SIG-M5 treated with dmso at 0.1 percent for 504 hours (cell line): Measurements from ENCODE around the gene HOXC6.
"Not testable (repeated sequence)": the region's sequence is repeated elsewhere in the genome, so short reads cannot be mapped to it uniquely, and the experiment has no call there.

ENCODE experiments used
- DNase-seq: peaks from one replicate; lab custom pipeline; 2025; ENCODE audit not compliant: unreplicated experiment; lab: John Stamatoyannopoulos, UW

Gene HOXC6

DNA sequence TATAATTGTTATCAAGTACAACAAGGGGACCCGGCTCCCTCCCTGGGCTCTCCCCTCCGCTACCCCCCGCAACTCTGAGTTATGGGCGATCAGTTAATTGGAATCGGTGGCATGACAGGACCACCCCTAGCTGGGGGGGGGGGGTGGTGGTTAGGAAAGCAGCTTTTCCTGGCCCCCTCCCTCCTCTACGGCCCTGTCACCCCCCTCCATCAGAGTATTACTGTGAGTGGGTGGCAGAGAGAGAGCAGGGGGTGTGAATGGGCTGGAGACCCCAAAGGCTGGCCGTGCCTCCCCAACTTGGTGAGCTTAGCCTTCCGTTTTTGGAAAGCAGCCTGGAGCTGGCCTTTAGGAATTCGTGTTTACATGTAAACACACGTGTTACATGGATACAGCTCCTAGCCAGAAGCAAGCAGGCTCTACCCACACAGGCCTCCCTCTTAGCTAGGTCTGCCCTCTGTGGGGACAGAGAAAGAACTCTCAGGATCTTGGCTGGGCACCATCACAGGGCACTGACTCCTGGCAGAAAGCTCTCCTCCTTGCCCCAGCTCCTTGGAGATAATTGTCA lies 24.3 kb downstream of the HOXC6 start:
- DNase-seq, result no peak

DNA sequence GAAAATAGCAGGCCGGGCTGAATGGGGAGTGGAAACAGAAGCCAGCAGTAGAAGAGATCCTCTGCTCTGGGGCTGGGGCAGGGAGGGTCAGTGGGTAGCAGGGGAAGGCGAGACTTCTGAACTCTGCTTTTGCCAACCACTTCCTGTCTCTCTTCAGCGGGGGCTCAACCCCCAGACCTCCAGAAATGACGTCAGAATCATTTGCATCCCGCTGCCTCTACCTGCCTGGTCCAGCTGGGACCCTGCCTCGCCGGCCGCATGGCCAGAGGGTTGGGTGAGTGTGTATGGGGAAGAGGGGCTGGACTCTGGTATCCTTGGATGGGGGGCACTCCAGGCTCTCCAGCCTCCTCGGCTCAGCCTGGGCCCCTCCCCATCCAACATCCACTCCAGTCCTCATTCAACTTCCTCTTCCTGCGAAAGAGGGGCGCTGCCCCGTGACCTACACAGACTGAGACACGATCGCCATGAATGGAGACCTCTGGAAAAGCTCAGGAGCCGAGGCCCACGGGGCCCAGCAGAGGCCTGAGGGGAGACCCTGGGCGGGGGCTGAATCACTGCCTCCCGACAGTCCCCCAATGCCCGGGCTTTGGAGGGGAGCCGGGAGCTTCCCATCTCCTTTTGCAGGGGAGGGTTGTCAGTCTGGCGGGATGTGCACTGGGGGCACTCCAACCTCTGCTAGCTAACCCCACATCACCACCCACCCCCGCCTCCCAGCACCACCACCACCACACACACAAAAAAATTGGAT lies 24.9 kb downstream of the HOXC6 start:
- DNase-seq, result peak; percentile 16

DNA sequence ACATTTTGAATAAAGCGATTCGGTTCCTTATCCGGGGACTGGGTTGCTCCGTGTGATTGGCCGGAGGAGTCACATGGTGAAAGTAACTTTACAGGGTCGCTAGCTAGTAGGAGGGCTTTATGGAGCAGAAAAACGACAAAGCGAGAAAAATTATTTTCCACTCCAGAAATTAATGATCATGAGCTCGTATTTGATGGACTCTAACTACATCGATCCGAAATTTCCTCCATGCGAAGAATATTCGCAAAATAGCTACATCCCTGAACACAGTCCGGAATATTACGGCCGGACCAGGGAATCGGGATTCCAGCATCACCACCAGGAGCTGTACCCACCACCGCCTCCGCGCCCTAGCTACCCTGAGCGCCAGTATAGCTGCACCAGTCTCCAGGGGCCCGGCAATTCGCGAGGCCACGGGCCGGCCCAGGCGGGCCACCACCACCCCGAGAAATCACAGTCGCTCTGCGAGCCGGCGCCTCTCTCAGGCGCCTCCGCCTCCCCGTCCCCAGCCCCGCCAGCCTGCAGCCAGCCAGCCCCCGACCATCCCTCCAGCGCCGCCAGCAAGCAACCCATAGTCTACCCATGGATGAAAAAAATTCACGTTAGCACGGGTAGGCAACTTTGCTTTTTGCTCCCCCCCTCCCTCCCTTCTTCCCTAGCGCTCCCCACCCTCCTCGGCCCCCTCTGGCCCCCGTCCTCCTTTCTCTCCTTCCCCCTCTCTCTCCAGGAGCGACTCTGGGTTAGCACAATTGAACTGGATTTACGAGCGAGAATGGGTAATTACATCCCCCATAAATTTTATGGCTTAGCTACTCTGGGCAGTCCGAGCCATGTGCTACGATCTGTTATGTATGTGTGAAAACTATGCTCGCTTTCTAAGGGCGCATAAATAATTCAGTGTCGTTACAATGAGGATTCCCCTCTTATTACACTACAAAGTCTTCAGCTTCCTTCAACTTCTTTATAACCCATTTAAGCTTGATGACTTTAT lies 25.8 kb downstream of the HOXC6 start, which contains the start of gene HOXC4:
HOXC4 (plus strand) TSS at position 85 of the 991 bp plus-strand sequence; CDS start at position 173, 88 bp downstream.
- no peak for DNase-seq

DNA sequence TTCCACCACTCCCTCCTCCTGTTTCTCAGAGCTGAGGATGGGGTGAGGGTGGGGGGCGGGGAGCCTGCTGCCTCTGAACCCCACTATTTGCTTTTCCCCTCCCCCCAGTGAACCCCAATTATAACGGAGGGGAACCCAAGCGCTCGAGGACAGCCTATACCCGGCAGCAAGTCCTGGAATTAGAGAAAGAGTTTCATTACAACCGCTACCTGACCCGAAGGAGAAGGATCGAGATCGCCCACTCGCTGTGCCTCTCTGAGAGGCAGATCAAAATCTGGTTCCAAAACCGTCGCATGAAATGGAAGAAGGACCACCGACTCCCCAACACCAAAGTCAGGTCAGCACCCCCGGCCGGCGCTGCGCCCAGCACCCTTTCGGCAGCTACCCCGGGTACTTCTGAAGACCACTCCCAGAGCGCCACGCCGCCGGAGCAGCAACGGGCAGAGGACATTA lies 26.5 kb downstream of the HOXC6 start:
- no peak for DNase-seq

DNA sequence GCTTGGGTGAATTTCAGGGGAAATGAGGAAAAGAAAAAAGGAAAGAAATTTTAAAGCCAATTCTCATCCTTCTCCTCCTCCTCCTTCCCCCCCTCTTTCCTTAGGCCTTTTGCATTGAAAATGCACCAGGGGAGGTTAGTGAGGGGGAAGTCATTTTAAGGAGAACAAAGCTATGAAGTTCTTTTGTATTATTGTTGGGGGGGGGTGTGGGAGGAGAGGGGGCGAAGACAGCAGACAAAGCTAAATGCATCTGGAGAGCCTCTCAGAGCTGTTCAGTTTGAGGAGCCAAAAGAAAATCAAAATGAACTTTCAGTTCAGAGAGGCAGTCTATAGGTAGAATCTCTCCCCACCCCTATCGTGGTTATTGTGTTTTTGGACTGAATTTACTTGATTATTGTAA lies 27.3 kb downstream of the HOXC6 start:
- no peak for DNase-seq

DNA sequence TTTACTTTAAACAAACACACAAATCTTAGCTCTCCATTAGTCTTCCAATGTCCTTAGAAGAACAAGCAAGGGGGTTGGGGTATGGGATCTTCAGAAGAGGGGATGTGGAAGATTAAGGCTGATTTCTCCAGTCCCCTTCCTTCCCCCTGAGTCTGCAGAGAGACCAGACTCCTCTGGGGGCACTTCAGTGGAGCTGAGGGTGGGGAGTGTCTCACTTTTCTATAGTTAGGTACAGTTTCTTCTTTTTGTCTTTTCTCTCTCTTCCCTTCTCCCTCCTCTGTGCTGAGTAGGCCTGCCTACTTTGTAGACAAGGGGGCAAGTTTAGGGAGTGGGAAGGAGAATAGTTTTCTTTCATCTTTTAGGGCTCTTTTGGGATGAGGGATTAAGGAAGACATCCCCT lies 27.9 kb downstream of the HOXC6 start:
- no peak for DNase-seq

DNA sequence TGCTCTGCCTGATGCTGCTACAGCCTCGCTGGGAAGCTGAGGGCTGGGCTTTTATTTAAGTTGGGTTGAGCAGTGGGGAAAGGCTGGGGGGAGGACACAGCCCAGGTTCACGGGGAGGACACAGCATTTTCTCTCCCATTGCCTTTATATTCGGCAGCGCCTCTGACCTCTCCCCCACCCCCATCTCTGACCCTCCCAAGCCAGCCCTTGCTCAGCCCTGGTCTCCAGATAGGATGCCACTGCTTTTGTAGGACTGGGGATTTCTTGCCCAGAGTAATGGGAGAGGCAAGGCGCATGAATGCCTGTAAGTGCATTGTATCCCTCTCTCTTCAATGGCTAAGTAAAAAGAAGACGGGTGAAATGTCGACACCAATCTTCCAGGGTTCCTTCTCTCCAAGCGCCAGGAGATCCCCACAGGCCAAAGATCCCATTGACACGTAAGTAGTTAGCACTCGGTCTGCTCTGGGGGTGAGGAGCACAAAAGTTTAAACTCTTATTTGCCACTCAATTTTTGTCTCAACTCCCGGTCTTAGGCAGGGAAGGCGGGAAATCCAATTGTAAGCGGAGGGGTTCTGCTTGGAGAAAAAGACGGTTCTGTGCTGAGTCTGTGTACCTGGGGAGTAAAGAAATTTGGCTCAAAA lies 30.0 kb downstream of the HOXC6 start:
- DNase-seq, result no peak

DNA sequence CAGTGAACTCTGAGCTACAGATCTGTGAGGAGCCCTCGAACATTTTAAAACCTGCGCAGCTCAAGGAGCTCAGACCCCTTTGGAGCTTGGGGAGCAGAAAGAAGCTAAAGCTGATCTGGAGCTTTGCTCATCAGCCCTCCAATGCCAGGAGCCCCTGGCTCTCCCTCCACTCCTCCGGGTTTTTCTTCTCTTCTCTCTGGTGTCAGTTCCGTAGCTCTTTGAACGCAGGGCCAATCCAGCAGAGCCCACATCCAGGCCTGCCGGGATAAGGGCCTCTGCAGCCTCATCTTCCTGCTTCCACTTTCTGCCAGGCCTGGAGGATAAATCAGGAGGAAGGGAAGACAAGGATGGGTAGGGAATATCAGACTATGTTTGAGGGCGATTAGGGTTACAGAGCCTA lies 31.4 kb downstream of the HOXC6 start:
- DNase-seq, result no peak

DNA sequence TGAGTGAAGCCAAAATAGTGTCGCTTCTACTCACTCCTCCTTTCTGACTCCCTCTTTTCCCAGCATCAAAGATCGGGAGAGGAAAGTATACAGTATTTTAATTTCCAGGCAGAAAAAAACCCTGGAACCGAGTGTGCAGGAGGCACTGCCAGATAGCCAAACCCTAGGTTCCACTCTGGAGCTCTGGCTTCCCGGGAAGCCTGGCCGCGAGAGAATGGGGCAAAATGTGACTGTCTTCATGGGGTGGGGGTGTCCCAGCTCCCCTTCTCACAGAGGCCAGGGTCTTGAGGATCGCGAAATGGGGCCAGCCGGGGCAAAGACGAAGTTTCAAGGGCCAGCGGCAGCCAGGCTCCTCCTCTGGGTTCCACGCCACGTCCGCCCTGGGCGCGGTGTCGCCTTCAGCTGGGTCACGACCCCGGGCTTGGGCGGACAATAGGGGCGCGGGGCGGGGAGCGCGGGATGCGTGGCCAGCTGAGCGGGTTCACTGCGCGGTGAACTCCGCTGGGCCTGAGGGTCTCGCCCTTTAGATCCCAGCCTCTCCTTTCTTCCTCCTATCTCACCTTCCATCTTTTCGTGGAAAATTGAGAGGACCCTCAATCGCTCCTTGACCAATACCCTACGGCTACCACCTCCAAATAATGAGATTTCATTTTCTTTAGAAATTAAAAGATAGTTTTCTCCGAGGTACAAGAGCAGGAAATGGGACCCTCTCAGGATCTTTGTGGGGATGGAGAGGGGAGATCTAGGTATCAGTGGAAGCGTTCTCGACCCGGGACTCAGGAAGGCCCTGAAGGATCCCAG lies 32.1 kb downstream of the HOXC6 start:
- DNase-seq, result no peak

DNA sequence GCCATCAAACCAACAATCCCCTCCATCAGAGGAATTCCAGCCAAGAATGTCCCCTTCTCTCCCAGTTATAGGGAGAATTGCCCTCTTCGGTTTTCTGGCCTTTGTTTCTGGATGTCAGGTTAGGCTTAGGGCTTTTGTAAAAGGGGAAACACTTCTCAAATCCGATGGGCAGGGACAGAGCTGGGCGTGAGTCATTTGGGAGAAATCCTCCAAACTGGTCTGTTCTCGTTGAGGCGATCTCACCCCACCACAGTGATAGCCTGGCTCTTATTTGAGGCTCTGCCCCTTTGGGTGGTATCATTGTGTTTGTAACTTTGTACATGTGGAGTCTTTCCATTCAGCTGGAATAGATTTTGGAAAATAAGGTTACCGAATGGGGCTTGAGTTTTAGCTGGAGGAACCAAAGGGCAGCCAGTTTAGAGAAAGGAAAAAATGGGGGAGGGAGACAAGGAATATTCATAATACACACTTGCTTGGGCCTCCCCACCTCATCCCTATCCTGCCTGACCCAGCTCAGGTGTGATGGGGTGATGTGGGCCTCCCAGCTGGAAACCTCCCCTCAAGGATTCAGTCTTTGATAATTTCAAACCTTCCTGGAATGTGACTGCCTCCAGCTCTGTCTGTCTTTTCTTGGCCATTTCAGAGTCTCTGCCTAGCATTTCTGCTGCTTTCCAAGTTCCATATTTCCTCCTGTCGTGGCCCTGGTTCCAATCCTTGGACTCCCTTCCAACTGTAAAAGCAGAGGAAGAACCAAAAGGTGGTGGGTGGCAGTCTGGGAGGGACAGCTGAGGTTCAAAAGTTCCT lies 32.9 kb downstream of the HOXC6 start:
- DNase-seq, result no peak

DNA sequence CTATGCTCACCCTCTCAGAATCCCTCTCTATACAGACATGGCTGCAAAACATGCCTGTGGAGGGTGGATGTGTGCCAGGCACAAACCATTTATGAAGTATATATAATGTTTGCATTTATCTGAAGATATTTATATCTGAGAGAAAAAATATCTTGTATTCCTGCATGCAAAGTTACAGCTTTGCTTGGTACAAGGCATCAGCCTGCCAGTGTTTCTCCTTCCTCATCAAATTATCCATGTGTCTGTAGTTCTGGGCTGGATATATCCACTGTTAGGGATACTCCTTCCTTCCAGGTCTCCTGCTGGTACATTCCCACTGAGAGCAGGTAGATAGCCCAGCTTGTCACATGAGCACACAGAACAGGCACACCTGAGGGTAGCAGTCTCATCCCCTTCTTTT lies 37.4 kb downstream of the HOXC6 start:
- DNase-seq, result no peak

DNA sequence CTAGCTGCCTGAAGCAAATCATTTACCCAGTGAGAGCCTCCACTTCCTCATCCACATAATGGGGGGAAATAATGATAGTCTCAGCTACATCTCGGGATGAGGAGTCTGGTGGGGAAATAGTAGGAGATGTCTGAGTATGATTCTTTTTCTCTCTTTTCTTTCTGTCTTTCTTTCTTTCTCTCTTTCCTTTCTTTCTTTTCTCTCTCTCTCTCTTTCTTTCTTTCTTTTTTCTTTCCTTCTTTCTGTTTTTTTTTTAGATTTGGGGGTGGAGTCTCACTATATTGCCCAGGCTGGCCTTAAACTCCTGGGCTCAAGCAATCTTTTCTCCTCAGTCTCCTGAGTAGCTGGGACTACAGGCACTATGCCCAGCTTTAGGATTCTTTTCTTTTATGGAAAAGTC lies 38.2 kb downstream of the HOXC6 start:
- no peak for DNase-seq

DNA sequence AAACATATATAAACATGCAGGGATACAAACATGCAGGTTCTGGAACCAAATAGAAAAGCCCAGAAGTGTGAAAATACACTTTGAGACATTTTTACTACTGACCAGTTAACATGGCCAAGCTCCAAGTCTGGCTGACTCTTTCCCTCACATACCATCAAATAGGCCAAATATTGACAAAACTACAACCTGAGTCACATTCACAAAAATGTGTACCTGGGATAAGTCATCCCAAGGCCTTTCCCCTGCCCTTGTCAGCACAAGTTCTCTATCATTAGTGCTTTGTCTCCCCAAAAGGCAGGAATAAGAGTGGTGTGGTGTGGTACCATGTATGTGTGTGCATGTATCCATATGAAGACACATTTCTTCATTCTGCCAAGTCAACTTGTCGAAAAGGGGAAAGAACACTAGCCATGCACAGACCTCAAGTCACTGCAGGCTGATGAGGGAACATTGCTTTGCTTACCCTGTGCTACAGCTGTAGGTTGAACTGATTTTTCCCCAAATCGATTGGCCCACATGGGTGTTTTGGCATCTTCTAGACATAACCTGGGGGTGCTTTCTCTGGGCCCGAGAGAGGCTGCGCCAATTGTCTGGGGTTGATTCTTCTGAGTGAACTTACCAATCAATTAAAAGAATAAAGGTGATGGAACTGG lies 40.3 kb downstream of the HOXC6 start:
- no peak for DNase-seq

DNA sequence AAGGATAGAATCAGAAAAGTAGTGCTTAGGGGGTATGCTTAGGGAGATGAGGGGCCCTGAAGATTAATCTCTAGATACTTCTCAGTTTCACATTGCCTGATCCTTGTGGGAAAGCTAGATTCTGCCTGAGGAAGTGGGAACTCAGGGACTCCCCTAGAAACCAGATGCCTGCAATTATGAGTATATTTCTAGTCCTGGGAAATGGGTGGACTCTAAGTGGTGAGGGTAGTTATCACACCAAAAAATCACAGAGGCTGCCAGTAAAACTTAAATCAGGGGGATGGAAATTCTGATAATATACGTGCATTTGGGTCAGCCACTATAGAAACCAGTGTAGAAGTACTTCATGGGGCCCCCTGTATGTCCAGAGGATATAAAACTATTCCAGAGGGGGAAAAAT lies 43.7 kb downstream of the HOXC6 start:
- no peak for DNase-seq

DNA sequence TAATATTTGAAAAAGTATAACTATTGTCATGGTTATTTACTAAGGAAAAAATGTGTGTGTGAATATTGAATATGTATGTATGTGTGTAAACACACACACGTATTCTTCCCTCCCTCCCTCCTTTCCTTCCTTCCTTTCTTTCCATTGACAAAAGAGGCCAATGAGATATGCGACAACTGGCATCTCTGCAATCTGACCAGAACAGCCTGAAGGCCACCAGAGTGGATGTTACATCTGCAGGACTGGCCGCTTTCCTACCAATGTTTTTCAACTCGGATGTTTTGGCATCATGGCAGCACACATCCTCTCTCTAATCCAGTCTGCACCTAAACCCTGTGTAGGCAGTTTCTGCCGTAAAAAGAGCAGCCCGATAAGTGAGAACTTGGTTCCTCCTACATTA lies 46.1 kb downstream of the HOXC6 start:
- no peak for DNase-seq

DNA sequence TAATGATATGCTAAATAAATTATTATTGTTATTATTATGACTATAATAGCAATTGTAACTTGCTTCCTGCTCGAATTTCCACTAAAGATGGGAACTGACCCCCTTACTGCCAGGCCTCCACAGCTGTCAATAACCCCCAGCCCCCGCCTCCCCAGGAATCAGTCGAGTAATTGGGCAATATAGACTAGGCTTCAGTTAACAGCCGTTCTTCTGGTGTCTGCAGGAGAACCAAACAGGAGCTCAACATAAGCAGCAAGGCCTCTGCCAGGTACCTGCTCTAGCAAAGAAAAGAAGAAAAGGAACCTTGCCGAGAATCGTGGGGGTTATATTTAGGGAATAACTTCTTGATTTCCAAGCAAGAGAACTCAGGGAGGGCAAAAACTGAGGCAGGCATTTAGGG lies 47.2 kb downstream of the HOXC6 start:
- no peak for DNase-seq

DNA sequence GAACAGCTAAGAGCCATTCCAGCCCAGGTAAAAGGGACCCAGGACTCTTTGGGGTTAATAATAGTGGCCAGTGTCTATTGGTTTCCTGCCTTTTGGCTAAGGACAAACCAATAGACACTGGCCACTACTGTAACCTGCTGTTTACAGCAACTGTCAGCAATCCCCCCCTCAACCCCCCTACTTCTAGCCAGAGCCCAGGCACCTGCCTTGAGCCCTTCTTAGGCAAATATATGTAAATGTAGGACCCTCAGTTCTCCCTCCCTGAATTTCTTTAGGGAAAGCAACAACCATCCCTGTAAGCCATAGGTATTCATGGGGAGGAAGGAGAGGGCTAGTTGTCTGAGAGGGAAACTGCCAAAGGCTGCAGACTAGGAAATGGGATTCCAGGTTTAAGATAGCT lies 47.7 kb downstream of the HOXC6 start:
- no peak for DNase-seq

DNA sequence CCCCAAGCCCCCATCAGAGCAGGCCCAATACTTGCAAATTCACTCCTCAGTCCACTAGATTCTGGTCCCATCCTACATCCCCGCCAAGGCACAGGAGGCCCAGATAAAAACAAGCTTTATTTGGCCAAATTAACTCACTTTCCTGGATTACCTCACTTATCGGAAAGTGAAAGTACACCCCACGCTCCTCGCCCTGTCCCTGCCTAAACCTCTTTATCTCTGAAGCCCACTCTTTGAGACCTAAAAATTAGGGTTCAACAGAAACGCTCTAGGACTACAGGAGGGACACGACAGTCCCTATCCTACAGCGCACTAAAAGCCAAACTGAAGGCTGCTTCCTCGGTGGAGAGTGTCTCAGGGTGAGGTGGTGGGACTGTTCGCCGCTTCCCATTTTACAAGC lies 49.6 kb downstream of the HOXC6 start:
- not testable (repeated sequence) for DNase-seq

DNA sequence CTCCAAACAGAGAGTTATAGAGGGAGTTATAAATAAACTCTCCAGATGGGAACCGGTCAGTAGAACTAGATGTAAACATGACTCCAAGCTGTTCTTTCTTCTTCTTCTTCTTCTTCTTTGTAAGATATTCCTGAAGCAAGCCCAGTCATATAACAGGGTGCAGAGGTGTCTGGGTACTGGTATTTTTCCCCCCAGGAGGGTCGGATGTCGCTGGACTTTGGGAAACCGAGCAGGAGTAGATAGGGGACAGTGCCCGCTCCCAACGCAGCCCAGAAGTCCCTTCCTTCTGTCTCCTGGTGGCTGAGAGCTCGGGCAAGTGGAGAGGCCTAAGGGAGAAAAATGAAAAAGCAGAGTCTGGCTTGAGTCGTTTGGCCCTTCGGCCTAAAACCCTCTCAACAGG lies 50.9 kb downstream of the HOXC6 start:
- DNase-seq, result not testable (repeated sequence)
